Right atrium auricular region (tissue), 2 donors: ENCODE data around the gene LIX1L. TPM values are rescaled to one million over a fixed set of nuclear protein-coding genes. Genes with fewer than 3 reads are reported as not detected.
A peak's percentile ranks its signal among the peaks of the same experiment; 100 is the strongest.

Source experiments
- DNase-seq: peaks from one replicate; pipeline ENCODE4 v3.0.0-alpha.2; 2019; ENCODE audit warnings: low spot score
- H3K27ac ChIP-seq, 2 donors: fragments of 200-600 bp; sonication (generic); 1 replicate in 1 of 2; 2 replicates in 1 of 2; pipeline ENCODE4 v1.5.1; 2016 to 2019
- H3K27me3 ChIP-seq, 2 donors: fragments of 200-600 bp; sonication (generic); one replicate each; pipeline versions ENCODE4 v1.5.1 to v1.6.0; 2017 to 2019
- H3K36me3 ChIP-seq: fragments of 200-600 bp; sonication (generic); one replicate; pipeline ENCODE4 v1.5.1; 2016
- H3K4me1 ChIP-seq, 2 donors: fragments of 200-600 bp; sonication (generic); one replicate each; pipeline versions ENCODE4 v1.5.1 to v1.6.0; 2017 to 2019
- H3K4me3 ChIP-seq, 2 donors: fragments of 200-600 bp; sonication (generic); 1 replicate in 1 of 2; 2 replicates in 1 of 2; pipeline ENCODE4 v1.5.1; 2017 to 2019; ENCODE audit warnings: mild to moderate bottlenecking in 1 of 2, moderate library complexity in 1 of 2
- H3K9me3 ChIP-seq, 2 donors: fragments of 200-600 bp; sonication (generic); one replicate each; pipeline ENCODE4 v1.5.1; 2019
- CTCF ChIP-seq, 2 donors: fragments of 200-600 bp; sonication (generic); IDR thresholded peaks; one replicate each; pipeline ENCODE4 v1.5.1; 2019; ENCODE audit warnings: antibody characterized with exemption in 2 of 2
- total RNA-seq, 2 donors: library from RNA; depleted of rRNA; stranded (reverse); fragments of >200 nt; gene quantifications; one replicate each; pipeline ENCODE4 v1.1.0, GENCODE V29; 2016

LIX1L gene
- total RNA-seq, 2 donors from 2014 or later, result 26.6 to 36.6 TPM

- Histone ChIP-seq H3K4me1 (peaks cover 0 to 46% of the 10 kb centered on the region in 2 donors), H3K27me3 (no peaks in the 10 kb centered on the region), H3K4me3 (peak overlapping the region; percentile 53 to 60), H3K9me3 (no peaks in the 10 kb centered on the region), H3K36me3 (no peaks in the 10 kb centered on the region), H3K27ac (peak overlapping the region; percentile 93)
- no peak for TF ChIP-seq CTCF (IDR thresholded peaks at IDR 0.05)
- peak; percentile 60 for DNase-seq
Measured at GRCh38 chr1:145962157-145963102, 4.6 kb upstream of the LIX1L start.

GRCh38 chr1:145961425-145962156 is 3.8 kb upstream of the LIX1L start:
- no peak for TF ChIP-seq CTCF (IDR thresholded peaks at IDR 0.05)
- DNase-seq, result peak; percentile 62
- Histone ChIP-seq H3K36me3 (no peaks in the 10 kb centered on the region), H3K27ac (peak overlapping the region; percentile 93), H3K9me3 (no peaks in the 10 kb centered on the region), H3K27me3 (no peaks in the 10 kb centered on the region), H3K4me1 (peaks cover 0 to 50% of the 10 kb centered on the region in 2 donors), H3K4me3 (peak overlapping the region; percentile 53 to 60)

DNA sequence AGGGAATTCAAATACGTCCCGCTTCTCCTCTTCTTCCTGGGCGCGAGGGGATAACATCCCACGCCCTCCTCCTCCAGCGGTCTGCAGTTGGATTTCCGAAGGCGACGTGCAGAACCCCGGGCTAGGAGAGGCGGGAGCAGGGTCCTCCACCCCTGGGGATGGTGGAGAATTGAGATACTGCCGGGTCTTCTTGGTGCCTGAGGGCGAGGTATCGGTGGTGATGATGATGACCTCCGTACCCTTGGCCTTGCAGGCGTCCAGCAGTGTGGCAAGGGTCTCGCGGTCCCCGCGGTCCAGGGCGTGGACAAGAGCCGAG is 3.2 kb upstream of the LIX1L start:
- peak overlapping the region; percentile 93 for H3K27ac ChIP-seq
- peaks cover 0 to 56% of the 10 kb centered on the region in 2 donors for H3K4me1 ChIP-seq
- no peaks in the 10 kb centered on the region for H3K9me3 ChIP-seq
- no peaks in the 10 kb centered on the region for H3K27me3 ChIP-seq
- no peak for TF ChIP-seq CTCF (IDR thresholded peaks at IDR 0.05)
- H3K36me3 ChIP-seq, result no peaks in the 10 kb centered on the region
- no peak for DNase-seq
- H3K4me3 ChIP-seq, result peak overlapping the region; percentile 53 to 60

- peaks cover 0 to 60% of the 10 kb centered on the region in 2 donors for H3K4me1 ChIP-seq
- peak overlapping the region; percentile 93 for H3K27ac ChIP-seq
- DNase-seq, result peak; percentile 85
- H3K9me3 ChIP-seq, result no peaks in the 10 kb centered on the region
- no peaks in the 10 kb centered on the region for H3K27me3 ChIP-seq
- peak in 1 of 2 donors; percentile 24 for TF ChIP-seq CTCF (IDR thresholded peaks at IDR 0.05)
- no peaks in the 10 kb centered on the region for H3K36me3 ChIP-seq
- H3K4me3 ChIP-seq, result peak overlapping the region; percentile 53 to 60
Measured at GRCh38 chr1:145960468-145961108, 2.8 kb upstream of the LIX1L start.

GRCh38 chr1:145959957-145960467 is 2.2 kb upstream of the LIX1L start:
- no peaks in the 10 kb centered on the region for H3K36me3 ChIP-seq
- no peak for TF ChIP-seq CTCF (IDR thresholded peaks at IDR 0.05)
- no peaks in the 10 kb centered on the region for H3K9me3 ChIP-seq
- no peak for DNase-seq
- no peaks in the 10 kb centered on the region for H3K27me3 ChIP-seq
- peak overlapping the region; percentile 93 for H3K27ac ChIP-seq
- peaks cover 0 to 66% of the 10 kb centered on the region in 2 donors for H3K4me1 ChIP-seq
- peak overlapping the region; percentile 53 to 60 for H3K4me3 ChIP-seq
